Right renal cortex interstitium (tissue), 3 donors: ENCODE measurements around the gene RECQL. TPM values are rescaled to one million over a fixed set of nuclear protein-coding genes. Genes with fewer than 3 reads are reported as not detected.
"Not testable (repeated sequence)": the region's sequence is repeated elsewhere in the genome, so short reads cannot be mapped to it uniquely, and the experiment has no call there.

Experiments
- DNase-seq, 3 donors: peaks; one replicate each; pipeline ENCODE4 v3.0.0-alpha.2; 2013; ENCODE audit warnings: low read depth in 3 of 3, low spot score in 2 of 3
- polyA plus RNA-seq, 3 donors: library from polyadenylated mRNA; unstranded; fragments of 120-200 nt; gene quantifications; one replicate each; pipeline ENCODE4 v1.2.1, GENCODE V29; 2013; ENCODE audit not compliant: insufficient read length in 3 of 3

Gene RECQL
- polyA plus RNA-seq, 3 donors: 33.8 to 38.8 (median 35.0) TPM

DNA sequence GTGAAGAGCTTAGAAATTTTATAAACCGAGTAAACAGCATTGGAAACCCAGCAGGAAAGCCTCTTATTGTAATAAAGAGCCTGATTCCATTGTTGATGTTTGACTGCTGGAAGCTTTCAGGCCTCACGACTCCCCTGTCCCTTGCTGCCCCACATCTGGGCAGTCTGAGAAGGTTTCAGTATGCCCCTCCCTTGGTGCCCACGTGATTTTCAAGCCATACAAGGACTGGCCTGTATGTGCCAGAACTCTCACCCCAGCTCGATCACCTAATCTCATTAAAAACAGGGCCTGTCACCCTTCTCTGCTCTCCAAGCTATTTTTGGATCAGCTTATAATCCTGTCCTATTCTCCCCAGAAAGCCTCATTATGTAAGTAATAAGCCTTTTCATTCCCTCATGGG lies 71.4 kb downstream of the RECQL start:
- DNase-seq: no peak

DNA sequence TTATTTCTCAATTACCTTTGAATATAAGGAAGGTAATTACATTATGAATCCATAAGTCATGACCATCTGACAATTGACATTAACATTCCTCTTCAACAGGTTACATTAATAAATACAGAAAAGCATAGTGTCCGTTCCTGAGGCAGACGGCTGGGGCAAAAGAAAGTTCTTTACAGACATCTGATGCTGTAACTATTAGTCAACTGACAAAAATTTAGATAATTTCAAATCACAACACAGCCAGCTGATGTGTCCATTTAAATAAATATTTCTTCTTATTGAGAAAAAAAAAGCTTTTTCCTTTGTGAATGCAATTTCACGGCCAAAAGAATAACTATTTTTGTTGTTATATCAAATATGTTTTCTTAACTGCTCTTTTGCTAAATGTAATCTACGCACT lies 73.2 kb downstream of the RECQL start:
- no peak for DNase-seq

DNA sequence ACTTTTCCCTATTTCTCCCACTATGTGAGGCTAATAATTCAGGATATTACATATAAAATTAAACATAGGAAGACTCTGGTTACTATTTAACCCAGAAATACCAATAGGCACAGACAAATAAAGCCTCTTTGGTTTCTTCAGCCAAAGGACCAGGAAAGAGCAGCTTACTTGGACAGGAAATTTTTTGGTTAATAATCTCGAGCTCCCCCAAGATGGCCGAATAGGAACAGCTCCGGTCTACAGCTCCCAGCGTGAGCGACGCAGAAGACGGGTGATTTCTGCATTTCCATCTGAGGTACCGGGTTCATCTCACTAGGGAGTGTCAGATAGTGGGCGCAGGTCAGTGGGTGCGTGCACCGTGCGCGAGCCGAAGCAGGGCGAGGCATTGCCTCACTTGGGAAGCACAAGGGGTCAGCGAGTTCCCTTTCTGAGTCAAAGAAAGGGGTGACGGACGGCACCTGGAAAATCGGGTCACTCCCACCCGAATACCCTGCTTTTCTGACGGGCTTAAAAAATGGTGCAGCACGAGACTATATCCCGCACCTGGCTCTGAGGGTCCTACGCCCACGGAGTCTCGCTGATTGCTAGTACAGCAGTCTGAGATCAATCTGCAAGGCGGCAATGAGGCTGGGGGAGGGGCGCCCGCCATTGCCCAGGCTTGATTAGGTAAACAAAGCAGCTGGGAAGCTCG lies 82.3 kb downstream of the RECQL start:
- DNase-seq: not testable (repeated sequence)

Other genes starting within 250 kb of the RECQL start
- 1 to 10 TPM in 1 of 3 donors, under 1 TPM in 2; 0.03 to 1.5 (median 0.15) TPM for gene SLCO1A2, start 166.7 kb downstream of the RECQL start, polyA plus RNA-seq
- gene IAPP, start 128.7 kb downstream of the RECQL start, polyA plus RNA-seq: not detected
- 10 to 100 TPM; 16.4 to 19.9 (median 17.8) TPM for gene PYROXD1, start 64.0 kb downstream of the RECQL start, polyA plus RNA-seq
- gene GOLT1B, start 154 bp upstream of the RECQL start, polyA plus RNA-seq: 10 to 100 TPM; 36.6 to 42.2 (median 41.6) TPM
- gene SPX, start 24.7 kb upstream of the RECQL start, polyA plus RNA-seq: 10 to 100 TPM; 14.7 to 21.3 (median 18.9) TPM
- gene GYS2, start 103.2 kb upstream of the RECQL start, polyA plus RNA-seq: under 1 TPM in 2 of 3 donors, not detected in 1; 0.08 to 0.19 TPM
- 1,000 to 10,000 TPM; 1,824 to 1,884 (median 1,835) TPM for gene LDHB, start 156.2 kb upstream of the RECQL start, polyA plus RNA-seq